ENCODE measurements around the gene MED27.

MED27 gene

DNA sequence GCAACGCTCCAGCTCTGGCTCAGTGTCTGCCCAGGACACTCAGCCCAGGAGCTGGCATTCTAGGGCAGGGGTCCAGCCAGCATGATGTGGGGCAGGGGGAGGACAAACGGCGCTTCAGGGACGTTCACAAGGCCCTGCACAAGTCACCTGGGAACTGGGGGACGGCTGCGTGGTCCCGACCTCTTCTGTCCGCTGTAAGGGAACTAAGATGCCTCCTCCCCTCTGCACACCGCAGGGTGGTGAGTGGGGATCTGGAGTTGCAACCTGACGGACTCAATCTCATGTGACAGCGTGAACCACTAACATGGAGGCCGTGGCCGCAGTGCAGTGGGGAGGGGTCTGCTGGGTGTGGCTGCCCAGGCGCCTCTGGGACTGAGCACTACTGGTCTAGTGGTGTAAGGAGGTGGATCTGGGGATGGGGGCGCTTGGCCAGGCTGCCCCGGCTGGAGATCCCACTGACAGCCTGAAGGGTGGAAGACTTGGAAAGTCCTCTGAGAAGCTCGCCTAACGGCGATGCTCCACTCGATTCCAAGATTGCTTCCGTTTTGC is 251.8 kb downstream of the MED27 start:
- no peak for DNase-seq

DNA sequence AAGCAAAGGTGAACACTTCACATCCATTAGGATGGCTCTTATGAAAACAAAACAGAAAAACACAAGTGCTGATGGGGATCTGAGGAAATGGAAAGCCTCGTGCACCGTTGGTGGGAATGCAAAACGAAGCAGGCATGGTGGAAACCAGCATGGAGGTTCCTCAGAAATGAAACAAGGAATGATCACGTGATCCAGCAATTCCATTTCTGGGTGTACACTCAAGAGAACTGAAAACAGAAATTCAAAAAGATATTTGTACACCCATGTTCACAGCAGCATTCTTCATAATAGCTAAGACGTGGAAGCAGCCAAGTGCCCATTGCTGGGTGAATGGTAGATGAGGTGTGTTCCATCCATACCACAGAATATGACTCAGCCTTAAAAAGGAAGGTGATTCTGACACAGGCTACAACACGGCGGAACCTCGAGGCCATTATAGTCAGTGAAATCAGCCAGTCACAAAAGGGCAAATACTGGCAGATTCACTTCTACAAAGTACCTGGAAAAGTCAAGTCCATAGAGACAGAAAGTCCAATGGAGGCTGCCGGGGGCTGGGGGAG is 252.6 kb downstream of the MED27 start:
- DNase-seq = no peak

- DNase-seq = no peak
Measured at GRCh38 chr9:131826053-131826452, 253.6 kb downstream of the MED27 start.

DNA sequence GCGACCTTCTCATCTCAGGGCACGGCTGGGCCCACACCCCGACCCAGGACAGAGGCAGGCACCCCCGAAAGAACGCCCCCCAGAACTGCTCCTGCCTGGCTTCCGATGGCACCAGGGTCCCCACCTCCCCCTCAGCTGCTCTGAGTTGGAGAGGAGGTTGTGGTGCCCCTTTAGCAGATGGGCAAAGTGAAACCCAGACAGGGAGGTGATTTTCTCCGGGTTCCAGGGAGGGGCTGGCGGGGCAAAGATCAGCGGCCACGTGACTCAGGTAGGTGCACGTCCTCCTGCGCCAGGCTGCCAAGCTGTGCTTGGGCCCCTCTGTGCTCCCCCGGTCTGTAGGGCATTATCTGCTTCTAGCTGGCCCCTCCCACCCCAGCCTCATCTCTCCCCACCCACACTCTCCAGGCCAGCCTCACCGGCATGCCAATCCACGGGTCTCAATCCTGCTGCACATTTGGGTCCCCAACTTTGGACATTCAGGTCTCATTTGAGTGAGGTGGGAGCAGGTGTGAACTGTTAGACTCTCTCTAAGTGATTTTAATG is 254.6 kb downstream of the MED27 start:
- DNase-seq = no peak

DNA sequence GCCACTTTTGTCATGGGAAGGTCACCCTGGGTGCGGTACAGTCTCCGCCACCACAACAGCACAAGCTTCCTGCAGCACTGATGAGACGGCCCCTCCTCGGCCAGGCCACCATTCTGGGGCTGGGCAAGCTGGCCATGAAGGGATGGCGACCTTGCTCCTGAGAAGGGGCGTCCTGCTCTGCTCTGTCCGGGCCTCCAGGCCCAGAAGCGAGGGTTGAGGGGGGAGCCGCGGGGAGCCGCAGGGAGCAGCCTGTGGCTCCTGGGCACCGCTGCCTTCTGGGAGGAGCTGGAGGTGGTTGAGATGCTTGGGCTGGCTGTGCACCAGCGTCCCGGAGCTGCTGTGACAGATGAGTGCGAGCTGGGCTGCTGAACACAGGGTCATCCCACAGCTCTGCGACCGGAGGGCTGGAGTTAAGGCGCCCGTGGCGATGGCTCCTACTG is 255.5 kb downstream of the MED27 start:
- no peak for DNase-seq

- DNase-seq = no peak
Measured at GRCh38 chr9:131823701-131824146, 255.9 kb downstream of the MED27 start.

GRCh38 chr9:131818089-131818488 is 261.6 kb downstream of the MED27 start:
- DNase-seq = no peak

GRCh38 chr9:131817627-131818026 is 262.0 kb downstream of the MED27 start:
- no peak for DNase-seq

DNA sequence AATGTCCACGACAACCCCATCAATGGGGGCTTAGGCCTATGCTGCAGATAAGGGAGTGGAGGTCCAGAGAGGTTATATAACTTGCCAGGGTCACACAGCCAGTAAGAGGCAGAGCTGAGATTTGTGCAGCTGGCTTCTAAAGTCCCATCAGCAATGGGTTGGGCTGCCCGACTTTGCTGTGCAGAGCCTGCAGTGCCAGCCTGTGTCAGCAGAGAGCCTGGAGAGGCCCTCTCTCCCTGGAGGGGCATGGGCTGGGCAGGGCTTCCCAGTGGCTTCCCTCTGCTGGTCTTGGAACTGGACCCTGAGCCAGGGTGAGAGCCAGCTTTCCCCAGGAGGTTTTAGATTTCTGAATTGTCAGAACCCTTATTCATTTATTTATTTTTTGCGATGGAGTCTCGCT is 262.6 kb downstream of the MED27 start:
- no peak for DNase-seq

DNA sequence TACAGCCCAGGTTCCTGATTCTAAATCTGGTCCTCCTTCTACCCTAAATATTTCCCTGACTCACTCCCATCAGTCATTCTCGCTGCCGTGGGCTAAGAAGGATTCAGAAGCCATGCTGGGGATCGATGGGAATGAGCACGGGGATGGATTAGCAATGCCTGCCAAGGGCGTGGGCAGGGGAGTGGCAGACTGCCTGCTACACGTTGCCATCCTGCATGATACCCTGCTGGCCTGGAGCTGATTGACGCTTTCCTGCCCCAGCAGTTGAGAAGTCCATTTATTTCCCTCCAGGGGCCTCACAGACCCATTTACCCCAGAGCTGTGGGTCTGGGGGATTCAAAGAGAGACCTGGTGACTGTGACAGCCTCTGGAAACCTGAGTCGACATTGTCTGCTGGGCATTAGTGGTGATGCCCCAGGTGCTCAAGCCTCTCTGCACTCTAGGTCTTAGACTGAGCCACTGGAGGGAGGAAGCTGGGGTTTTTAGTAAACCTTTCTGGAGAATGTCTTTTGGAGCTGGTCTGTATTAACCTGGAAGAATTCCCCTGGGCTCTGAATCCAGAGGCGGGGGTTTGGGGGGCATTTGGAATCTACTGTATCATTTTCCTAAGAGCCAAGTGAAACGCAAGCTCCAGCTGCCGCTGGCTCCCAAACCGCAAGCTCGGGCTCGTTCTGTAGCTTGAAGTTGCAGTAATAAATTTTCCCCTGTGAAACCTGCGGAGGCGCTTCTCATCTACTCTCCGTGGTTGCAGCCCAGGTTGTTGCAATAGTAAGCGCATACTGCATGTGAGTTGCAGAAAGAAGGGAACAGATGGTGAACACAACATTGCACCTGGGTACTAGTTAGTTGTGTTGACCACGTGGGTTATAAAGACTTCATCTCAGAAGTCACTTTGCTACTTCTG is 263.4 kb downstream of the MED27 start:
- no peak for DNase-seq

DNA sequence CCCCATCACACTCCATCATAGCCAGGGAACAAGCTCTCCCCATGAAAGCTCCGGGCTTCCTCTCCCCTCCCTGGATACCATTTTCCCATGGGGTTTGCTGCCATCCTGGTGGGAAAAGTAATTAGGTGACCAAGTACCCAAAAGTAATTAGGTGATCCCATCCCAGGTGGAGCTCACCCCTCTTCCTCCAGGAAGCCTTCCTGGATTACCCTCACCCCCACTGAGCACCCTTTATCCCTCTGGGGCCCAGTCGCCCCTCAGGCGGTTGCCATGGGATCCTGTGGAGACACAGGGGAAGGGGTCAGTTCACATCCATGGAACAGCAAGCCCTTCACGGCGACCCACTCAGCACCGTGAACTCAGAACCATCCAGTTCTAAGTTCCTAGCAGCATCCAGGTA is 265.0 kb downstream of the MED27 start:
- DNase-seq = no peak

DNA sequence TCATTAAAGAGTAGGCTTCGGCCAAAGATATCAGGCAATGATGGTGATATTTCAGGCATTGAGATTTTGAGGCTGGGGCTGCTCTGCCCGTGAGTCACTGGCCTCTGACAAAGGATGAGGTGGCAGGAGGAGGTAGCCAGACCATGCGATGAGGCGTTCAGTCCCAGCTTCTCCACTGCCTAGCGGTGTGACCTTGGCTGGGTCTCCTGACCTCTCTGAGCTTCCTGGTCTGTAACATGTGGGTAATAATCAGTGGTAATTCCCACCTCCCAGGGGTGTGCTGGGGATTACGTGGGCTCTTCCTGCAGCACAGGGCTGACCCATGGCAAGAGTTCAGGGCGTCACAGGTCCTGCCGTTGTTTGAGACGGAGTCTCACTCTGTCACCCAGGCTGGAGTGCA is 266.6 kb downstream of the MED27 start:
- no peak for DNase-seq

DNA sequence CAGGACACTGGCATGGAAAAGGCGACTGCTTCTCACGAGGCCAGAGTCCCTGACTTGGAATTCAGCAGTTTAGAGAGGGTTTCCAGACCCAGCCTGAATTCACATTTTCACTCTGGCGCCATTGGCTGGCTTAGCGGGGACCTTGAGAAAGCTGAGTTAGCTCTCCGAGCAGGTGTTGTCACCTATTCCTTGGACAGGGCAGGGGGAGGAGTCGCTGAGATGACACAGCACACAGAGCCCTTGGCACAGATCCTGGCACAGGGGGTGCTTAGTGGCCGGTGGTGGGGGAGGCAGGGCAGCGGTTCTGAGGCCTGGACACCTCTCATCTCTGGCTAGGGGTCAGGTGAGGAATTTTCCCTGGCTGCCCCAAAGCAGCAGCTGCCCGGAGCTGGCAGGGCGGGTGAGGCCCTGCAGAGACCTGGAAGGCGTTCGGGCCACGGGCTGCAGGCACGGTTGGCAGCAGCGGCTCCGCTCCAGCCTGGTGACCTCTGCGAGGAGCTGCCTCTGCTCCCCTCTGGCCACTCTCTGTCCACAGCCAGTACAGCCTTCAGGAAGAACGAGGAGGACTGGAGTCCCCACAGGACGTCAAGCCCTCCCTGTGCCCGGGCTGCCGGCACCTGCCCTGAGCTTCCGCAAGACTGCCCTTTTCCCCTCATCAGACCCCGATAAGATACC is 267.4 kb downstream of the MED27 start:
- no peak for DNase-seq

DNA sequence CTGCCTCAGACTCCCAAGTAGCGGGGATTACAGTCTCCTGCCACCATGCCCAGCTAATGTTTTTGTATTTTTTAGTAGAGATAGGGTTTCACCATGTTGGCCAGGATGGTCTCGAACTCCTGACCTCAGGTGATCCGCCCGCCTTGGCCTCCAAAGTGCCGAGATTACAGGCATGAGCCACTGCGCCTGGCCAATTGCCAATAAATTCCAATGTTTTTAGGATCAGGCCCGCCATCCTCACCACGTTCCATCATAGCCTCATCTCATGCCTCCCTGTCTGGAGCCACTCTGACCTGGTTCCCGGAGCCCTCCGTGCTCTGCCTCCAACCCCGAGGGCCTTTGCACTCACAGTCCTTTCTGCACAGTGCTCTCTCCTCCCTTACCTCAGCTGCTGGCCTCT is 268.3 kb downstream of the MED27 start:
- DNase-seq = no peak

DNA sequence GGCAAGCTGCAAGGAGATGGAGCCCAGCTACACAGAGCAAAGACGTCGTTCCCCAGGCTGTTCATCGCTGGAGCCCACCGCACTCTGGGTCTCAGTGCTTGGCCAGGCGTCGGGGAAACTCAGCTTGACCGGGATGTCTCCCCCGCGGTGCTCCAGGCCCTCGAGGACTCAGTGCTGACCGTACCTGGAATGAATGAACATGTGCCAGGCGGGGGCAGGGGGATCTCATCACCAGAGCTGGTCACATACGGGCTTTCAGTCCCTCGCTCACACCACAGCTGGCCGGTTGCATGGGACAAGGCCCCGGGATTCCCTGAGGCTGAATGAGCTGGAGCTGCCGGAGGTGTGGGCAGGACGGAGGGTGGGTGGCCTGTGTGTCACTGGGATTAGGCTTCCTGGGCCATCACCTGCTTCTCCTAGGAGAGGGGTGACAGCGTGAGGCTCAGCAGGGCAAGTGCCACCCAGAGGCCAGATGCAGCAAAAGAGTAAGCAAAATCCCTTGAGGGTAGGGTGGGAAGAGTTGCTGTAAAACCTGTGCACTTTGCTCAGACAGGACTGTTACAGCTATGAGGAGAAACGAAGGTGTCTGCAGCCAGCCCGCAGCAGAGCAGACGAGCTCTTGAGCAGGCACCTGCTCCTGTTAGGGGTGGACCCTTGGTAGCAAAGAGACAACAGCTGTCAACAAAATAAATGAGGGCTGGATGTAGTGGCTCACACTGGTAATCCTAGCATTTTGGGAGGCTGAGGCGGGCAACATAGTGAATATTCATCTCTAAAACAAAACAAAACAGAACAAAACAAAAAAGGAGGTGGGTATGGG is 269.1 kb downstream of the MED27 start:
- no peak for DNase-seq

Measured in T1000 (cell line).